ENCODE measurements around the gene GREM1. TPM values are rescaled to one million over a fixed set of nuclear protein-coding genes. Genes with fewer than 3 reads are reported as not detected.

Gene GREM1
- total RNA-seq, 1 experiment from 2014 or later: not detected

DNA sequence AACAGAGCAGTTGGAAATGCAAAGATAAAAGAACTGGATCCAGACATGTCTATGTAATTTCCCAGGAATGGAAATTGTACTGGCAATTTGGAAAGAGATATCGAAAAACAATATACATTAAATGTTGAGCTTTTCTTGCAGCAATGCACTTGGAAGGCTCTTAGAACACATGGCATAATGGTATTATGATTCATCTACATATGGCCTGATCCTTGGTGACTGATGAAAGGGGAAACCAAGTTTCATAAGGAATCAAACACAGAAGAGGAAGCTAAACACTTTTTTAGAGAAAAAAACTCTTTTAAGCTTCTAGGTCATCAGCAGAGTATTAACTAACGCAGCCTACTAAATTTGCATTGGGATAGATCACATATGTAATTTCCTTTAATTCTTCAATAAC lies 12.4 kb upstream of the GREM1 start:
- H3K27ac Mint-ChIP-seq (ENCODE audit: low read depth, unreplicated experiment): no peak overlapping the region
- H3K4me1 Mint-ChIP-seq (ENCODE audit: insufficient read depth, unreplicated experiment): peaks cover 37% of the 10 kb centered on the region
- TF ChIP-seq, protein P1, sequence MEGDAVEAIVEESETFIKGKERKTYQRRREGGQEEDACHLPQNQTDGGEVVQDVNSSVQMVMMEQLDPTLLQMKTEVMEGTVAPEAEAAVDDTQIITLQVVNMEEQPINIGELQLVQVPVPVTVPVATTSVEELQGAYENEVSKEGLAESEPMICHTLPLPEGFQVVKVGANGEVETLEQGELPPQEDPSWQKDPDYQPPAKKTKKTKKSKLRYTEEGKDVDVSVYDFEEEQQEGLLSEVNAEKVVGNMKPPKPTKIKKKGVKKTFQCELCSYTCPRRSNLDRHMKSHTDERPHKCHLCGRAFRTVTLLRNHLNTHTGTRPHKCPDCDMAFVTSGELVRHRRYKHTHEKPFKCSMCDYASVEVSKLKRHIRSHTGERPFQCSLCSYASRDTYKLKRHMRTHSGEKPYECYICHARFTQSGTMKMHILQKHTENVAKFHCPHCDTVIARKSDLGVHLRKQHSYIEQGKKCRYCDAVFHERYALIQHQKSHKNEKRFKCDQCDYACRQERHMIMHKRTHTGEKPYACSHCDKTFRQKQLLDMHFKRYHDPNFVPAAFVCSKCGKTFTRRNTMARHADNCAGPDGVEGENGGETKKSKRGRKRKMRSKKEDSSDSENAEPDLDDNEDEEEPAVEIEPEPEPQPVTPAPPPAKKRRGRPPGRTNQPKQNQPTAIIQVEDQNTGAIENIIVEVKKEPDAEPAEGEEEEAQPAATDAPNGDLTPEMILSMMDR (IDR thresholded peaks at IDR 0.05; ENCODE audit: unreplicated experiment): no peak
- H3K36me3 Mint-ChIP-seq (ENCODE audit: insufficient read depth, unreplicated experiment): peaks cover 7% of the 10 kb centered on the region
- intact Hi-C loops (cut with micrococcal nuclease): no loop called here
- no peak overlapping the region for H3K4me3 Mint-ChIP-seq (ENCODE audit: unreplicated experiment)
- ChIA-PET CTCF (interaction anchor here (2.0 kb wide), 1 partner anchor 43 kb away, joined by 7 read pairs; no protein-coding TSS in a partner anchor), POLR2A (interaction anchor here (1.0 kb wide), 1 partner anchor 11 kb away, joined by 3 read pairs; no protein-coding TSS in a partner anchor)
- no peaks in the 10 kb centered on the region for H3K9me3 Mint-ChIP-seq (ENCODE audit: unreplicated experiment)
- DNase-seq (ENCODE audit: unreplicated experiment): no peak
- no TSS peak for BruUV-seq (replicated peaks)
- no peaks in the 10 kb centered on the region for H3K27me3 Mint-ChIP-seq (ENCODE audit: insufficient read depth, unreplicated experiment)

DNA sequence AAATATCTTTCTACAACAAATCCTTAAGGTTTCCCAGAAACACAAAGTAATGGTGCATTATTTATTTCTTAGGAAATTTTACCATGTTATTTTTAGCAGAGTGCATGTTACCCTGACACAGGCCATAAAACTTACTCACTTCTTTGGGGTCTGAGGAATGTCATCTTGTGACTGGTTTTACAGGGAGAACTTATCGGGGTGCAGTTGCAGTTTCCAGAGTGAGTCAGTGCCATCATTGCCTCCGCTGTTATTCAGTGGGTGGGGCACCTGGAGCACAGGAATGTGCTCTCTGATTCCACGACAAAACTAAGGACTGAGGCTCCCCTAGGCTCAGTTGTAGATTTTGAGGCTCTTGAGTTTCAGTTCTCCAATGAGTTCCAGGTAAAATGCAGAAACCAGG lies 11.1 kb upstream of the GREM1 start:
- Mint-ChIP-seq H3K27ac (ENCODE audit: low read depth, unreplicated experiment) (no peak overlapping the region), H3K4me1 (ENCODE audit: insufficient read depth, unreplicated experiment) (peaks cover 30% of the 10 kb centered on the region), H3K27me3 (ENCODE audit: insufficient read depth, unreplicated experiment) (no peaks in the 10 kb centered on the region), H3K4me3 (ENCODE audit: unreplicated experiment) (no peak overlapping the region), H3K36me3 (ENCODE audit: insufficient read depth, unreplicated experiment) (no peaks in the 10 kb centered on the region), H3K9me3 (ENCODE audit: unreplicated experiment) (no peaks in the 10 kb centered on the region)
- TF ChIP-seq, protein P1 (IDR thresholded peaks at IDR 0.05; ENCODE audit: unreplicated experiment): no peak
- CTCF ChIA-PET: interaction anchor here (2.0 kb wide), 1 partner anchor 45 kb away, joined by 7 read pairs; no protein-coding TSS in a partner anchor
- intact Hi-C loops (cut with micrococcal nuclease): no loop called here
- POLR2A ChIA-PET: interaction anchor here (0.7 kb wide), 1 partner anchor 10 kb away, joined by 3 read pairs; no protein-coding TSS in a partner anchor
- BruUV-seq (replicated peaks): no TSS peak
- no peak for DNase-seq (ENCODE audit: unreplicated experiment)

DNA sequence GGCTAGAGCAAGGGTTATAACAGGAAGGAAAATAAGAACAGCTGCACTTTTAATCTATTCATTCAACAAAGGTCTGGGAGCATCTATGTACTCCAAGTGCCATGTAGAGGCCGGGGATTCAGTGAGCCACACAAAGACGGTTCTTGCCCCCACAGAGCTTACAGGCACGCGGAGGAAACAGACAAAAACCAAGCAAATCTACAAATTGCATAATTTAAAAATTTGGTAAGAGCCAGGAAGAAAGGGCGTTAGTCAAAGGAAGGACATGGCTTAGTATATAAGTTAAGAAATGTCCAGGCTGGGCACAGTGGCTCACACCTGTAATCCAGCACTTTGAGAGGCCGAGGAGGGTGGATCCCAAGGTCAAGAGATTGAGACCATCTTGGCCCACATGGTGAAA lies 10.4 kb upstream of the GREM1 start:
- no peaks in the 10 kb centered on the region for H3K9me3 Mint-ChIP-seq (ENCODE audit: unreplicated experiment)
- H3K36me3 Mint-ChIP-seq (ENCODE audit: insufficient read depth, unreplicated experiment): no peaks in the 10 kb centered on the region
- H3K27me3 Mint-ChIP-seq (ENCODE audit: insufficient read depth, unreplicated experiment): no peaks in the 10 kb centered on the region
- no peak for DNase-seq (ENCODE audit: unreplicated experiment)
- TF ChIP-seq, protein P1 (IDR thresholded peaks at IDR 0.05; ENCODE audit: unreplicated experiment): no peak
- no TSS peak for BruUV-seq (replicated peaks)
- no peak overlapping the region for H3K4me3 Mint-ChIP-seq (ENCODE audit: unreplicated experiment)
- intact Hi-C loops (cut with micrococcal nuclease): no loop called here
- ChIA-PET POLR2A (interaction anchor here (0.7 kb wide), 1 partner anchor 11 kb away, joined by 3 read pairs; no protein-coding TSS in a partner anchor), CTCF (interaction anchor here (1.1 kb wide), 1 partner anchor 228 kb away, joined by 4 read pairs; no protein-coding TSS in a partner anchor)
- H3K4me1 Mint-ChIP-seq (ENCODE audit: insufficient read depth, unreplicated experiment): peaks cover 30% of the 10 kb centered on the region
- H3K27ac Mint-ChIP-seq (ENCODE audit: low read depth, unreplicated experiment): no peak overlapping the region

DNA sequence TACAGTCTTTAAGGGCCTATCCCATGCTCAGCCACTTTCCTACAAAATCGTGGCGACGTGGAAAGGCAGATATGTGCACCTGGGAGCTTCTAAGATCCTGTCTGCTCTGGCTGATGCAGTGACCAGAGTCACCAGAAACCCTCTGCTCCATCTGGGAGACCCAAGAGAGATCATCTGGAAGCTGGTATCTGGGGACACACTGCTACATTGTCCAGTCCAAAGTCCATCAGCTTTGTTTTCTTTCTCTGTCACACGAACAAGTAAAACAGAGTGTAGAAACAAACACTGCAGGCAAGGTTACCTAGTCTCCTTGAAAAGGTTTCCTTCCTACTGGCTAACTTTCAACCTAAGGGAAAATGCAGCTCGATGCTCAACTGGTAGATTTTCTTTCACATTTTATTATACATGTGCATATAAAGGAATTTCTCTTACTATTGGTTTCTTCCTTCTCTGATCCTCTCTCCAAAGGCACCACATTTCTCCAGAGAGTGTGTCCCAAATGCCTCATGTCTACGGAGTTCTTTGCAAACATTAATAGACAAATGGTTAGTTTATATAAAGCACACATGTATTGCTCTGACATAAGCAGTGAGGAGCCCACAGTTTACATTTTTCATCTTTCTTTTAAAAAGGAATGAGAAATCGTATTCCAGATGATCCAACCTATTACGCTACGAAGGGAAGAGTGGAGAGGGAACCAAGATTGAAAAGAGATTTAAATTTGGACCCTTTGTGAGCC lies 8.3 kb upstream of the GREM1 start:
- DNase-seq (ENCODE audit: unreplicated experiment): no peak
- POLR2A ChIA-PET: no interaction called here
- intact Hi-C loops (cut with micrococcal nuclease): no loop called here
- TF ChIP-seq, protein P1 (IDR thresholded peaks at IDR 0.05; ENCODE audit: unreplicated experiment): no peak
- CTCF ChIA-PET: interaction anchor here (0.6 to 1.2 kb wide), 3 partner anchors 13 to 1342 kb away, joined by 3 read pairs; no protein-coding TSS in a partner anchor
- H3K4me1 Mint-ChIP-seq (ENCODE audit: insufficient read depth, unreplicated experiment): peaks cover 26% of the 10 kb centered on the region
- H3K27me3 Mint-ChIP-seq (ENCODE audit: insufficient read depth, unreplicated experiment): no peaks in the 10 kb centered on the region
- no peak overlapping the region for H3K4me3 Mint-ChIP-seq (ENCODE audit: unreplicated experiment)
- no peak overlapping the region for H3K27ac Mint-ChIP-seq (ENCODE audit: low read depth, unreplicated experiment)
- no TSS peak for BruUV-seq (replicated peaks)
- H3K9me3 Mint-ChIP-seq (ENCODE audit: unreplicated experiment): no peaks in the 10 kb centered on the region
- H3K36me3 Mint-ChIP-seq (ENCODE audit: insufficient read depth, unreplicated experiment): no peaks in the 10 kb centered on the region
